M059J (cell line): ENCODE results near the gene TAAR2. TPM values are rescaled to one million over a fixed set of nuclear protein-coding genes. Genes with fewer than 3 reads are reported as not detected.
"Not testable (repeated sequence)": the region's sequence is repeated elsewhere in the genome, so short reads cannot be mapped to it uniquely, and the experiment has no call there.

Experiments
- DNase-seq: peaks from one replicate; pipeline ENCODE4 v3.0.0-alpha.2; 2012; ENCODE audit warnings: low read depth
- total RNA-seq: library from RNA; depleted of rRNA; stranded (reverse); fragments of >200 nt; shearing (Covaris generic); gene quantifications from 2 replicates; pipeline ENCODE4 v1.2.3, GENCODE V29; 2014; rRNA removed

TAAR2 gene, protein sequence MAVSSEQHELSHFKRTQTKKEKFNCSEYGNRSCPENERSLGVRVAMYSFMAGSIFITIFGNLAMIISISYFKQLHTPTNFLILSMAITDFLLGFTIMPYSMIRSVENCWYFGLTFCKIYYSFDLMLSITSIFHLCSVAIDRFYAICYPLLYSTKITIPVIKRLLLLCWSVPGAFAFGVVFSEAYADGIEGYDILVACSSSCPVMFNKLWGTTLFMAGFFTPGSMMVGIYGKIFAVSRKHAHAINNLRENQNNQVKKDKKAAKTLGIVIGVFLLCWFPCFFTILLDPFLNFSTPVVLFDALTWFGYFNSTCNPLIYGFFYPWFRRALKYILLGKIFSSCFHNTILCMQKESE
- total RNA-seq: not detected in 2 replicates

DNA sequence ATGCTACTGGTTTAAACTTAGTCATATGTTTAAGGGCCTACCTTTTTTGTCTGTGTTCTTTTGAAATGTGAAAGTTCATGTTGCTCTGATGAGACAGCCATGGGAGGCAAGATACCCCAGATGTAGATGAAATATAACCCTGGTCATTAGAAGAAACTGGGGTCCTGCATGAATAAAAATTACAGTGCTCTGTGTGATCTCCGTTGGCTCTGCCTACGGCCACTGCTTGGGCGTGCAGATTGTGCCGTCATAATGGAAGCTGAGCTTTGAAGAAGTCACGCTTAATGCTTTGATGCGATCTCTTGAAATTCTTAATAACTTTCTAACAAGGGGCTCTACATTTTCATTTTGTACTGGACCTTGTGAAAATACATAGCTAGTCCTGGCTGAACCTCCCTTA is at the start of gene TAAR2:
TAAR2 (minus strand) TSS at position 101 of the 400 bp plus-strand sequence; CDS start at position 101, 0 bp downstream.
- DNase-seq: no peak

DNA sequence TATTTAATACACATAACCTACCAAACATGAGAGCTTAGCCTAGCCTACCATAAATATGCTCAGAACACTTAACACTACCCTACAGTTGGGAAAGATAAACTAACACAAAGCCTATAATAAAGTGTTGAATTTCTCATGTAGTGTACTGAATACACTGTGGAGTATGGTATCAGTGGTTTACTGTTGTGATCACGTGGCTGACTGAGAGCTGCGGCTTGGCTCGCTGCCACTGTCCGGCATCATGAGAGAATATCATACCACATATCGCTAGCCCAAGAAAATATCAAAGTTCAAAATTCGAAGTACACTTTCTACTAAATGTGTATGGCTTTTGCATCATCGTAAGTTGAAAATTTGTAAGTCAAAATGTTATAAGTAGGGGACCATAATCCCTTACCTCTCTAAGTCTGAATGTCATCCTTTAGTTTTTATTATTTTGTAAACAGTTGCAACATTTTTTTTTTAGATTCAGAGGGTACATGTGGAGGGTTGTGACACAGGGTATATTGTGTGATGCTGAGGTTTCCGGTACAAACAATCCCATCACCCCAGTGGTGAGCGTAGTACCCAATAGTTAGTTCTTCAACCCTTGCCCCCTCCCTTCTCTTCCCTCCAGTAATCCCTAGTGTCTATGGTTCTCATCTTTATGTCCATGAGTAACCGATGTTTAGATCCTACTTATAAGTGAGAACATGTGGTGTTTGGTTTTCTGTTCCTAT is 49.5 kb upstream of the TAAR2 start:
- DNase-seq: peak; percentile 57

DNA sequence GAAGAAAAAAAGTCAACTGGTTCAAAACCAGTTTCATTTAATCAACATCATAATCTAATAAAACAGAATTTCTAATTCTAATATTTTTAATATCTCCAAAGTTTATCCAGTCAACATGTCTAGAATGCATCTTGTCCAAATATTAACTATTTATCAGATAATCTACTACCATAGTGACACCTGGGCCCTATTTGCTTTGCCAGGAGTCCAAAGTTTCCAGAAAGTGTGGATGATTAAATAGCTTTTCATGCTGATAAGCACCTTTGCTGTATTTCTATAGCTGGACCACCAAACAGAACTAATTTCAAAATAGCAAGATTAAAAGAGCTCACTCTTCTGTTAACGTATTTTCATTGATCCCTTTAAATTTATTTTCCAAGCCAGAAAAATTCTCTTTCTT is 47.2 kb upstream of the TAAR2 start:
- no peak for DNase-seq

DNA sequence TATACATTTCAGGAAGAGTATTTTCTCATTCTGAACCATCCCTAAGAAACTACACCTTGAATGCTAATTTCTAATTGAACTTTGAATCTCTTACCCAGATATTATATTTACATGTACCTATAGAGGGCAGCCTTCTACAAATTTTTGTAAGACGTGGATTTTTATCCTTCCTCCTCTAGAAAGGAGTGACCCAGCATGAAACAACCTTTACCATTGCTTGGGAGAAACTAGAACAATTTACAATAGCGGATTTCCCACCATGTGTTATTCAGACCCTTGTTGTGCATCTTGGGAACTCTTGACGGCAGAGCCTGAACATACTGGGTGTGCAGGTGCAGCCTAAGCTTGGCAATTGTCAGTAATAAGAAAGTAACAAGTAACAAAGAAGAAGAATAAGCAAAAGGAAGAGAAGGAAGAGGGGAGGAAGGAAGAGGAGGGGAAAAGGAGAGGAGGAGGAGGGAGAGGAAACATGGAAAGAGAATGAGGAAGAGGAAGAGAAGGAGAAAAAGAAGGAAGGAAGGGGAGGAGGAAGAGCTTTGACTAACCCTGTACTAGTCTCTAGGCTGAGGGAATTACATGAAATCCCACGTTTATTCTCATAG is 45.7 kb upstream of the TAAR2 start:
- DNase-seq: peak; percentile 51

- no peak for DNase-seq
Measured at GRCh38 chr6:132666118-132666517, 42.0 kb upstream of the TAAR2 start.

DNA sequence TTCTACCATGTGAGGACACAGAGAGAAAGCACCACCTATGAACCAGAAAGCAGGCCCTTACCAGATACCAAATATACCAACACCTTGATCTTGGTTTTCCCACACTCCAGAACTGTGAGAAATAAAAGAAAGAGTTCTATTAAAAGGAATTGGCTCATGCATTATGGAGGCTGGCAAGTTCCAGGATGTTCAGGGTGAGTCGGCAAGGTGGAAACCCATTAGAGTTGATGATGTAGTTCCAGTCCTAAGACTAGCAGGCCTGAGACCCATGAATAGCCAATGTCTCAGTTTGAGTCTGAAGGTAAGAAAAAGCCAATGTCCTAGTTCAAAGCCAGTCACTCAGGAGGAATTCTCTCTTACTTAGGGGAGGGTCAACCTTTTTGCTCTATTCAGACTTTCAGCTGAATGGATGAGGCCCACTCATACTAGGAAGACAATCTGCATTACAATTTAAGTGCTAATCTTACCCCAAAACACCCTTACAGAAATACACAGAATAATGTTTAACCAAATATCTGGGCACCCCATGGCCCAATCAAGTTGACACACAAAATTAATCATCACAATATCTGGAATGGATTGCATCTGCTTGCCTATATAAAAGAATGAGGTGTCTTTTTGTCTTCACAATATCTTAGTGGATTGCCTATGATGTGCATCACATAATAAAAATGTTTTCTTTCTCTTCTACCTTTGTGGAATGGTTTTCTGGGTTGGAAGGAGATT is 40.4 kb upstream of the TAAR2 start:
- no peak for DNase-seq

DNA sequence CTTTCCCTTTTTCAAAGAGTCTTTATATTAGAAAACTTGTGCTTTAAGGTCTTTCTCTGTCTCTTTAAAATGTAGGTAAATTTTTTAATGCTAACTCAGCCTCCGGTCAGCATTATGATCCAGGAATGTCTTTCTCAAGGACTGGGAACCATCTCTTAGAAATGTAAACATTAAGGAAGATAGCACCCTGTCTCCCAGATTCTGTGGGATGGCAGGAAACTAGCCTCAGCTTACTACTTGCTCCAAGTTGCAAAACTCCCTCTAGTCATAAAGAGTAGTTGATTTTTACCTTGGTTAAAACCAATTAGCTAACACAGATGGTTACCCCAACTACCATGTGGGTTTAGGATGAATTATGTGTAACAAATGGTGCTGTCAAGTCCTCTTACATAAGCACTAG is 39.6 kb upstream of the TAAR2 start:
- no peak for DNase-seq

- DNase-seq: no peak
Measured at GRCh38 chr6:132661906-132662305, 37.8 kb upstream of the TAAR2 start.

DNA sequence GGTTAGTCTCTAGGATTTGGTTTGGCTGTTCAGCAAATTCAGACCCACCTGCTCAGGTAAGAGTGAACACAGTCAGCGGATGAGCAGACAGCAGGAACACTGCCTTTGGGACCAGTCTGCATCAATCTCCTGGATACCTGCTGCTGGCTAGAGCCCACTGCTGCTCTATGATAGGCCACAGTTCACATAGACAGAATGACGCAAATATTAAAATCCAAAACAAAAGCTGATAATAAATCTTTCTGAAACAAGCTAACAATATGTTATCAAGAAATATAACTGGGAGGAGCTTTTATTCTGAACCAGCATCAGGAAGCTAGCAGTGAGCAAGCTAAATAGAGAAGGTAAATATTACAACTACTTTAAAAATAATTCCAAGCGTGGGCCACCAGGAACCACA is 35.0 kb upstream of the TAAR2 start, which contains the start of gene TAAR1:
TAAR1 (minus strand) TSS at position 101 of the 400 bp plus-strand sequence. CDS start 13,179 bp downstream, outside the sequence.
- no peak for DNase-seq

DNA sequence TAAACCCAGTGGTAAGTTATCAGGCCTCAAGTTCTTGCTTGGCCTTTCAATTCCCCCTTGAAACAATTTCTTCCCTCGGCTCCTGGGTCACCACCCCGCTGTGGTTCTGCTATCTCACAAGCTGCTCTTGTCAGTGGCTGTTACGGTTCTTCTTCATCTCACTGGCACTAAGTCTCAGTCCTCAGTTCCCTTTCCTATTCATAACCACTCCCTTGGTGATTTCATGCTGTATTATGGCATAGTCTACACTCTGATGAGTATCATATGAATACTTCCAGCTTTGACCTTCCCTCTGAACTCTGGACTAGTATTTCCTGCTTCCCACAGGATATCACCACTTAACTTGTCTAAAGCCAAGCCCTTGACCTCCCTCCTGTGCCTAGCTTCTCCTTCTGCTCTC is 27.0 kb upstream of the TAAR2 start:
- no peak for DNase-seq

DNA sequence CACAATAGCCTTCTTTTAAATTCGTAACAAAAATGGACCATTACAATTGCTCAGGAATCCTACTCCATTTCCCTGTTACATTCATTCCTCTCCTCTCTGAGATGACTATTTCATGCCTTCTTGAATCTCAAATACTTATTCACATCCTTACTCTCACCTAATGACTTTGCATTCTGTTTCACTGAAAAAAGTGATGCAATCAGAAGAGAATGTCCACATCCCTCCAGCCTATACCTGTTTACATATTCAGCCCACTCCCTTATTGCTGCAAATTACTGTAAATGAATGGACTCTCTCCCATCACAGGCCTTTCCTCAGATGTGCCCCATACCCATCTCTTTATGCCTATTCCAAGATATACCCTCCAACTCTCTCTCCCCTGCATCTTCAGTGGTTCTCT is 26.4 kb upstream of the TAAR2 start:
- DNase-seq: no peak

DNA sequence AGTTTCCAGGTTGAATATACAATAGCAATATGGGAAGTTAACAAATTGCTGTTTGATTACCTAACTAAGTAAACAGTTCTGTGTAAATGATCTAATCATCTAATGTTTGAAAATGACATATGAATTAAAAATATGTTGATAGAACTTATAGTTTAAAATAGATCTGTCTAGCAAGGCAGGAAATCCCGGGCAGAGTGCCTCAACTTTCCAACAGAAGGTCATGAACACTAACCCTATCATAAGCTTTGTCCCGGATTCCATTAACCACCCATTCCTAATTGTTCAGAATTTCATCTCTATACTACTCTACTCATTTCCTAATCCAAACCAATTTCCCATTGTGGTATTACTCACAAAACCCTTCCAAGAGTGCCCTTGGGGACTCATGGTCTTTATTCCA is 24.8 kb upstream of the TAAR2 start:
- DNase-seq: peak; percentile 17

GRCh38 chr6:132648356-132648755 is 24.3 kb upstream of the TAAR2 start:
- DNase-seq: peak; percentile 87

DNA sequence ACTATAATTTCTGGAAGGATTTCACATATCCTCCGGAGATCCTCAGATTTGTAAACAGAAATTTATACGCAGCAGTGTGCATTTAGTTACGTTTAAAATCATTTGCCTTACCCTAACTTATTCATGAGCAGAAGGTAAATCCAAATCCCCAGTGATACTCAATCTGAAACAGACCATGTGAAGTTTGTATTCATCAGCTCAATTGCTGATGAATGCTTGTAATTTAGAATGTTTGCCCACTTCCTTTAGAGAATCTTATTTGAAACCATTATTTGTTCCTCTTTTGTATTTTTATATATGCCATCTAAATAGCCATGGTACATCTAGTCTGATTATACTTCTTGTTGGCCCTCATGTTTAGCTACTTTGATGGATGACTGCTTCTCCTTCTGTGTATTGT is 19.5 kb upstream of the TAAR2 start:
- no peak for DNase-seq

- not testable (repeated sequence) for DNase-seq
Measured at GRCh38 chr6:132637135-132637534, 13.1 kb upstream of the TAAR2 start.

GRCh38 chr6:132635906-132636305 is 11.8 kb upstream of the TAAR2 start:
- DNase-seq: not testable (repeated sequence)

GRCh38 chr6:132635288-132635687 is 11.2 kb upstream of the TAAR2 start:
- not testable (repeated sequence) for DNase-seq

GRCh38 chr6:132634796-132635195 is 10.7 kb upstream of the TAAR2 start:
- no peak for DNase-seq

DNA sequence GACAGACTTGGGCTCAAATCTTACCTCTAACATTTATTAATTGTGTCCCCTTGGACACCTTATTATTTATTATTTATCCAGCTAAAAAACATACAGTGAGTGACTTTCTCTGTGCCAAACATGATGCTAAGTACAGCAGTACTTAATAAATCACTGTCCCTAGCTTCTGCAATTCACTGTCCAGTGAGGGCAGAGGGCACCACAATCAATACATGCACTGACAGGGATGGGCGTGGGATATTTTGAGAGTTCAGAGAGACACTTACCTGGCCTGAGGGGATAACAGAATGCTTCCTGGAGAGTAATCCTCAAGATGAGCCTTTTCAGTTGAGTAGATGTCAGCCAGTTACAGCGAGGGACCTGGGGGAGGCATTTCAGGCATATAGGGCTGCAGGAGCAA is 9.3 kb upstream of the TAAR2 start:
- DNase-seq: no peak

GRCh38 chr6:132623106-132623845 is 799 bp downstream of the TAAR2 start:
- no peak for DNase-seq

- DNase-seq: no peak
Measured at GRCh38 chr6:132616677-132617076, 7.4 kb downstream of the TAAR2 start.
